IMR-90 (cell line): ENCODE measurements around the gene TP53TG5. TPM values are rescaled to one million over a fixed set of nuclear protein-coding genes. Genes with fewer than 3 reads are reported as not detected.

Experiments
- ATAC-seq: fragments of 200-7000 bp; cut with Tn5 transposase; 2 replicates; pipeline ENCODE4 v1.9.1; 2020; ENCODE audit warnings: low read depth, mild to moderate bottlenecking, moderate library complexity
- BruUV-seq: library from RNA; stranded (reverse); fragments of 400-500 nt; replicated peaks from 2 replicates; lab custom pipeline; 2021; lab: Mats Ljungman, UMichigan
- CTCF ChIA-PET: fragments of 300-600 bp; formaldehyde crosslinking; extraction: SDS; loops from one replicate; lab custom pipeline; 2021; ENCODE audit warnings: antibody characterized with exemption; lab: Yijun Ruan, JAX
- POLR2A ChIA-PET: fragments of 300-600 bp; sonication (Branson Sonifier 250); formaldehyde crosslinking; loops from one replicate; lab custom pipeline; 2022; ENCODE audit warnings: antibody characterized with exemption; ENCODE audit not compliant: unreplicated experiment; lab: Charles Lee
- DNase-seq: peaks from one replicate; pipeline ENCODE4 v3.0.0; 2013
- H2AFZ ChIP-seq: replicated peaks from 2 replicates; pipeline ENCODE3; 2013; ENCODE audit warnings: low read length, mild to moderate bottlenecking; ENCODE audit not compliant: poor library complexity
- H2AK5ac ChIP-seq: 2 replicates; pipeline ENCODE4 v1.6.1; 2013; ENCODE audit warnings: low read depth, low read length, inconsistent platforms
- H2AK9ac ChIP-seq: replicated peaks from 2 replicates; pipeline ENCODE3; 2013; ENCODE audit warnings: mild to moderate bottlenecking, low read depth, low read length, moderate library complexity; ENCODE audit not compliant: poor library complexity
- H2BK120ac ChIP-seq: 2 replicates; pipeline ENCODE4 v1.6.1; 2013; ENCODE audit warnings: low read depth, low read length, inconsistent platforms
- H2BK15ac ChIP-seq: 3 replicates; pipeline ENCODE4 v1.6.1; 2013; ENCODE audit warnings: low read depth, low read length, inconsistent platforms
- H2BK20ac ChIP-seq: 2 replicates; pipeline ENCODE4 v1.6.1; 2013; ENCODE audit warnings: low read depth, mild to moderate bottlenecking, inconsistent platforms, low read length, moderate library complexity
- H2BK5ac ChIP-seq: 2 replicates; pipeline ENCODE4 v1.6.1; 2013; ENCODE audit warnings: mild to moderate bottlenecking, low read depth, low read length, inconsistent platforms; ENCODE audit not compliant: poor library complexity, severe bottlenecking
- H3K14ac ChIP-seq: replicated peaks from 2 replicates; pipeline ENCODE4 v1.6.1; 2013; ENCODE audit warnings: low read depth, low read length, inconsistent platforms
- H3K18ac ChIP-seq: 2 replicates; pipeline ENCODE4 v1.6.1; 2013; ENCODE audit warnings: low read depth, low read length, control low read depth
- H3K23ac ChIP-seq: 2 replicates; pipeline ENCODE4 v1.6.1; 2013; ENCODE audit warnings: low read depth, low read length, inconsistent platforms
- H3K27ac ChIP-seq: 2 replicates; pipeline ENCODE4 v1.5.1; 2013; ENCODE audit warnings: mild to moderate bottlenecking, control low read depth, low read length; ENCODE audit not compliant: insufficient read depth
- H3K27me3 ChIP-seq: 2 replicates; pipeline ENCODE4 v1.6.1; 2013; ENCODE audit warnings: low read length; ENCODE audit not compliant: control insufficient read depth, insufficient read depth
- H3K36me3 ChIP-seq: 2 replicates; pipeline ENCODE4 v1.6.1; 2013; ENCODE audit warnings: low read length, mixed read lengths; ENCODE audit not compliant: control insufficient read depth, insufficient read depth
- H3K4ac ChIP-seq: 2 replicates; pipeline ENCODE4 v1.6.1; 2013; ENCODE audit warnings: low read depth, low read length, inconsistent platforms
- H3K4me1 ChIP-seq: 2 replicates; pipeline ENCODE4 v1.6.1; 2013; ENCODE audit warnings: low read length, mixed read lengths; ENCODE audit not compliant: control insufficient read depth, insufficient read depth
- H3K4me2 ChIP-seq: 2 replicates; pipeline ENCODE4 v1.6.1; 2013; ENCODE audit warnings: low read depth, mild to moderate bottlenecking, control low read depth, low read length, moderate library complexity
- H3K4me3 ChIP-seq: 2 replicates; pipeline ENCODE4 v1.5.1; 2013; ENCODE audit warnings: low read depth, mild to moderate bottlenecking, control low read depth, low read length, moderate library complexity; ENCODE audit not compliant: insufficient read depth
- H3K56ac ChIP-seq: 2 replicates; pipeline ENCODE4 v1.6.1; 2013; ENCODE audit warnings: low read length, inconsistent platforms; ENCODE audit not compliant: insufficient read depth; ENCODE audit errors: extremely low read depth
- H3K79me1 ChIP-seq, 2 experiments: 2 replicates each; pipeline ENCODE4 v1.6.1; 2013; ENCODE audit warnings: low read length in 2 of 2, inconsistent platforms in 1 of 2, low read depth in 1 of 2
- H3K9ac ChIP-seq: 2 replicates; pipeline ENCODE4 v1.6.1; 2013; ENCODE audit warnings: low read depth, low read length, control low read depth
- H3K9me1 ChIP-seq: 2 replicates; pipeline ENCODE4 v1.6.1; 2013; ENCODE audit warnings: low read length, inconsistent platforms; ENCODE audit not compliant: insufficient read depth
- H3K9me3 ChIP-seq: 2 replicates; pipeline ENCODE4 v1.6.1; 2013; ENCODE audit warnings: low read length; ENCODE audit not compliant: control insufficient read depth, insufficient read depth
- H4K20me1 ChIP-seq: 2 replicates; pipeline ENCODE4 v1.6.1; 2013; ENCODE audit warnings: low read length, inconsistent platforms; ENCODE audit not compliant: insufficient read depth
- H4K5ac ChIP-seq: 2 replicates; pipeline ENCODE4 v1.6.1; 2013; ENCODE audit warnings: mild to moderate bottlenecking, low read depth, low read length, control low read depth
- H4K8ac ChIP-seq, 2 experiments: 2 replicates each; pipeline ENCODE4 v1.6.1; 2013; ENCODE audit warnings: low read depth in 2 of 2, low read length in 2 of 2, control low read depth in 1 of 2, inconsistent platforms in 1 of 2
- H4K91ac ChIP-seq: 2 replicates; pipeline ENCODE4 v1.6.1; 2013; ENCODE audit warnings: low read depth, low read length, inconsistent platforms; ENCODE audit not compliant: insufficient read depth
- CHD1 ChIP-seq: IDR thresholded peaks from 2 replicates; pipeline ENCODE4 v1.6.1; 2012; ENCODE audit warnings: low read depth, low read length, improper control_type of control experiment
- MAFK ChIP-seq: IDR thresholded peaks from 2 replicates; pipeline ENCODE4 v1.6.1; 2012; ENCODE audit warnings: low read depth, low read length, improper control_type of control experiment
- WGBS, 2 experiments: methylation state at CpG; one replicate each; pipeline versions ENCODE4 v1.1.5 to v1.1.7; 2013; ENCODE audit warnings: missing lambda C conversion rate in 2 of 2; ENCODE audit not compliant: insufficient read length in 1 of 2; ENCODE audit errors: extremely low coverage in 2 of 2; 5-methylcytosine and 5-hydroxymethylcytosine counted together
- dilution Hi-C: fragments of 300-500 bp; cut with HindIII; formaldehyde crosslinking; loops from one replicate; pipeline ENCODE4 v1.14.3; 2018; ENCODE audit warnings: low sequenced_read_pairs; ENCODE audit not compliant: unreplicated experiment
- in situ Hi-C: fragments of 300-500 bp; cut with MboI; formaldehyde crosslinking; loops from 3 replicates; pipeline ENCODE4 v1.14.3; 2019; ENCODE audit warnings: low sequenced_read_pairs, inconsistent platforms, mixed read lengths
- intact Hi-C: fragments of 100-400 bp; cut with micrococcal nuclease; formaldehyde crosslinking; loops from 2 replicates; pipeline ENCODE4 v1.10.0; 2022
- polyA plus RNA-seq, 3 experiments: library from polyadenylated mRNA; depleted of rRNA; stranded (reverse); fragments of >200 nt; gene quantifications; 2 replicates each; pipeline ENCODE4 v1.2.3, GENCODE V29; 2012; ENCODE audit warnings: low replicate concordance in 1 of 3
- total RNA-seq: library from RNA; depleted of rRNA; stranded (reverse); fragments of >200 nt; gene quantifications from 2 replicates; pipeline ENCODE4 v1.2.3, GENCODE V29; 2012

TP53TG5 gene
- total and polyA plus RNA-seq, 2 of the 4 experiments (the other 2 are of a cell fraction), result not detected

DNA sequence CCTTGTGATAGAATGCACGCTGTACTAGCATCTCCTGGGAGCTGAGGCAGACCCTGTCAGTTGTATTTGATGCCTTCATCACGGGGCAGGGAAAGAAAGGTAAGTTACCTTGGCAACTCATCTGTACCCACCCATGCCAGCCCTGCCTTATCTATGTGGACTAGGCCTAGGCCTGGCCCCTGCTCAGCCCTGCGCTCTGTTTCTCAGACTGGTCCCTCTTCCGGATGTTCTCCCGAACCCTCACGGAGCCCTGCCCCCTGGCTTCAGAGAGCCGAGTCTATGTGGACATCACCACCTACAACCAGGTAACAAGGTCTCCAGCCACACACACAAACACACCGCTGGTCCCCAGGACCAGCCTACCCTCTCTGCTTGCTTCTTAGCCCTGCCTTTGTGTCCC lies 42.0 kb upstream of the TP53TG5 start:
- H2AFZ ChIP-seq, result no peak overlapping the region
- no peak overlapping the region for H3K14ac ChIP-seq
- H2BK5ac ChIP-seq, result no peak overlapping the region
- H3K18ac ChIP-seq, result no peak overlapping the region
- ChIA-PET POLR2A (no interaction called here), CTCF (interaction anchor here (1.0 kb wide), 1 partner anchor 17 kb away, joined by 3 read pairs; no protein-coding TSS in a partner anchor)
- peaks cover 34% of the 10 kb centered on the region for H3K36me3 ChIP-seq
- no peak overlapping the region for H2AK9ac ChIP-seq
- no peak overlapping the region for H3K56ac ChIP-seq
- no peak overlapping the region for H2BK15ac ChIP-seq
- peaks cover 21 to 46% of the 10 kb centered on the region in 2 experiments for H3K79me1 ChIP-seq
- H3K23ac ChIP-seq, result no peak overlapping the region
- H2BK120ac ChIP-seq, result no peak overlapping the region
- H3K9me1 ChIP-seq, result peaks cover 10% of the 10 kb centered on the region
- TF ChIP-seq CHD1, result no peak
- TF ChIP-seq MAFK, result no peak
- no peak for ATAC-seq
- no peak overlapping the region for H3K27ac ChIP-seq
- dilution Hi-C loops (no loop called here), in situ Hi-C loops (no loop called here), intact Hi-C loops (no loop called here)
- no peak for DNase-seq
- peaks cover 9% of the 10 kb centered on the region; the same call in 1 of the 2 replicates for H3K4me1 ChIP-seq
- H3K27me3 ChIP-seq, result no peaks in the 10 kb centered on the region
- no peaks in the 10 kb centered on the region for H4K20me1 ChIP-seq
- no peak overlapping the region for H4K8ac ChIP-seq
- no peak overlapping the region for H3K4ac ChIP-seq
- H4K91ac ChIP-seq, result no peak overlapping the region
- H3K9me3 ChIP-seq, result no peaks in the 10 kb centered on the region
- H2BK20ac ChIP-seq, result no peak overlapping the region
- H3K9ac ChIP-seq, result no peak overlapping the region
- H3K4me2 ChIP-seq, result no peak overlapping the region
- no peak overlapping the region for H2AK5ac ChIP-seq
- no TSS peak for BruUV-seq
- 100% methylated on average over 1 of the region's 8 CpGs; no CpG with 5 or more reads in 1 of the 2 experiments for WGBS, 2 experiments
- H4K5ac ChIP-seq, result no peak overlapping the region
- H3K4me3 ChIP-seq, result no peak overlapping the region
